Smooth muscle cell (in vitro differentiated cells): ENCODE results near the gene ZNF592. TPM values are rescaled to one million over a fixed set of nuclear protein-coding genes. Genes with fewer than 3 reads are reported as not detected.
"Not testable (repeated sequence)": the region's sequence is repeated elsewhere in the genome, so short reads cannot be mapped to it uniquely, and the experiment has no call there.

Experiments
- DNase-seq: peaks from one replicate; lab custom pipeline; 2025; ENCODE audit not compliant: unreplicated experiment; lab: John Stamatoyannopoulos, UW
- H2AFZ ChIP-seq: fragments of 200-600 bp; sonication (generic); 2 replicates; pipeline ENCODE4 v1.6.0; 2016; ENCODE audit warnings: antibody characterized with exemption, low read depth, mild to moderate bottlenecking
- H3F3A ChIP-seq: fragments of 200-600 bp; sonication (generic); 2 replicates; pipeline ENCODE4 v1.6.0; 2017; ENCODE audit warnings: antibody characterized with exemption, low read depth
- H3K27ac ChIP-seq: fragments of 200-600 bp; sonication (generic); 2 replicates; pipeline ENCODE4 v1.5.1; 2016; ENCODE audit warnings: low read depth, mild to moderate bottlenecking
- H3K27me3 ChIP-seq: fragments of 200-600 bp; sonication (generic); 2 replicates; pipeline ENCODE4 v1.6.1; 2016; ENCODE audit warnings: low read depth, mild to moderate bottlenecking
- H3K36me3 ChIP-seq: fragments of 200-600 bp; sonication (generic); 2 replicates; pipeline ENCODE4 v1.5.1; 2016; ENCODE audit warnings: low read depth
- H3K4me1 ChIP-seq: fragments of 200-600 bp; sonication (generic); 2 replicates; pipeline ENCODE4 v1.5.1; 2016; ENCODE audit warnings: low read depth
- H3K4me2 ChIP-seq: fragments of 200-600 bp; sonication (generic); 2 replicates; pipeline ENCODE4 v1.6.0; 2016; ENCODE audit warnings: mild to moderate bottlenecking
- H3K4me3 ChIP-seq: fragments of 200-600 bp; sonication (generic); 2 replicates; pipeline ENCODE4 v1.5.1; 2016; ENCODE audit warnings: mild to moderate bottlenecking
- H3K79me2 ChIP-seq: fragments of 200-600 bp; sonication (generic); 2 replicates; pipeline ENCODE4 v1.6.0; 2016; ENCODE audit warnings: low read depth, mild to moderate bottlenecking
- H3K9ac ChIP-seq: fragments of 200-600 bp; sonication (generic); 2 replicates; pipeline ENCODE4 v1.6.0; 2016; ENCODE audit warnings: low read depth
- H3K9me3 ChIP-seq: fragments of 200-600 bp; sonication (generic); replicated peaks from 2 replicates; pipeline ENCODE4 v1.5.1; 2016; ENCODE audit warnings: low read depth
- H4K20me1 ChIP-seq: fragments of 200-600 bp; sonication (generic); 2 replicates; pipeline ENCODE4 v1.6.0; 2016; ENCODE audit warnings: low read depth
- WGBS: methylation state at CpG from one replicate; pipeline ENCODE4 v1.1.7; 2016; ENCODE audit warnings: low lambda C conversion rate; 5-methylcytosine and 5-hydroxymethylcytosine counted together
- polyA plus RNA-seq: library from polyadenylated mRNA; unstranded; fragments of >200 nt; fragmentation: Nextera tagmentation; extraction: Ambion mirVana; gene quantifications from 2 replicates; pipeline ENCODE4 v1.2.1, GENCODE V29; 2016
- total RNA-seq: library from RNA; depleted of rRNA; stranded (reverse); fragments of >200 nt; gene quantifications from 2 replicates; pipeline ENCODE4 v1.2.3, GENCODE V29; 2014
- TF ChIP-seq, protein P1 (sequence below): fragments of 200-600 bp; sonication (generic); IDR thresholded peaks from 2 replicates; pipeline ENCODE4 v1.5.1; 2017; ENCODE audit warnings: borderline replicate concordance, mild to moderate bottlenecking, antibody characterized with exemption; ENCODE audit not compliant: insufficient read depth, poor library complexity, severe bottlenecking

Gene ZNF592
- total and polyA plus RNA-seq, 2 experiments from 2014 or later = 10.7 to 10.8 TPM

- H3K4me3 ChIP-seq = no peak overlapping the region
- no peaks in the 10 kb centered on the region for H3K79me2 ChIP-seq
- H3K9ac ChIP-seq = no peak overlapping the region
- no peak overlapping the region for H3K4me2 ChIP-seq
- peaks cover 5% of the 10 kb centered on the region for H3K4me1 ChIP-seq
- WGBS = 66% methylated on average over 6 of the region's 6 CpGs
- H3K36me3 ChIP-seq = no peaks in the 10 kb centered on the region
- TF ChIP-seq, protein P1, sequence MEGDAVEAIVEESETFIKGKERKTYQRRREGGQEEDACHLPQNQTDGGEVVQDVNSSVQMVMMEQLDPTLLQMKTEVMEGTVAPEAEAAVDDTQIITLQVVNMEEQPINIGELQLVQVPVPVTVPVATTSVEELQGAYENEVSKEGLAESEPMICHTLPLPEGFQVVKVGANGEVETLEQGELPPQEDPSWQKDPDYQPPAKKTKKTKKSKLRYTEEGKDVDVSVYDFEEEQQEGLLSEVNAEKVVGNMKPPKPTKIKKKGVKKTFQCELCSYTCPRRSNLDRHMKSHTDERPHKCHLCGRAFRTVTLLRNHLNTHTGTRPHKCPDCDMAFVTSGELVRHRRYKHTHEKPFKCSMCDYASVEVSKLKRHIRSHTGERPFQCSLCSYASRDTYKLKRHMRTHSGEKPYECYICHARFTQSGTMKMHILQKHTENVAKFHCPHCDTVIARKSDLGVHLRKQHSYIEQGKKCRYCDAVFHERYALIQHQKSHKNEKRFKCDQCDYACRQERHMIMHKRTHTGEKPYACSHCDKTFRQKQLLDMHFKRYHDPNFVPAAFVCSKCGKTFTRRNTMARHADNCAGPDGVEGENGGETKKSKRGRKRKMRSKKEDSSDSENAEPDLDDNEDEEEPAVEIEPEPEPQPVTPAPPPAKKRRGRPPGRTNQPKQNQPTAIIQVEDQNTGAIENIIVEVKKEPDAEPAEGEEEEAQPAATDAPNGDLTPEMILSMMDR = no peak
- H2AFZ ChIP-seq = no peak overlapping the region
- peaks cover 14% of the 10 kb centered on the region for H3F3A ChIP-seq
- no peak overlapping the region for H3K27ac ChIP-seq
- no peak for DNase-seq
- no peaks in the 10 kb centered on the region for H3K9me3 ChIP-seq
- H4K20me1 ChIP-seq = no peaks in the 10 kb centered on the region
- H3K27me3 ChIP-seq = no peaks in the 10 kb centered on the region
Observed at GRCh38 chr15:84727429-84727828, 21.0 kb upstream of the ZNF592 start.

DNA sequence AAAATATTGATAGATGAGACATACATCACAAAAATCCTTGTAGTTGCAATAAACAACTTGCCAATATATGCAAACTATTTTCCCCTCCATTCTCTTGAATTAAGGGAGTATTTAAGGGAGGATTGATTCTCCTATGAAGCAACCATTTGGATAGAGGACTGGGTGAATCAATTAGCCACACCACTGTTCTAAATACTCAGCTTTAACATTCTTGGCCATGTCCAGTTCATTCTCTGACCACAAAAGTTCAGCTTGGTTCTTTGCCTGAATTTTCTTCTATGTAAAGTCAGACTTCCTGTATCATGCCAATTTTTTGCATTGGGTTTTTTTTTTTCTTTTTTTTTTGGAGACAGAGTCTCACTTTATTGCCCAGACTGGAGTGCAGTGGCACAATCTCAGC lies 16.6 kb upstream of the ZNF592 start:
- DNase-seq = no peak

GRCh38 chr15:84734794-84735479 lies 13.5 kb upstream of the ZNF592 start:
- Histone ChIP-seq H2AFZ (no peak overlapping the region), H3K36me3 (no peaks in the 10 kb centered on the region)

More for the DNA sequence above, 16.6 kb upstream of the ZNF592 start:
- no peaks in the 10 kb centered on the region for H3K79me2 ChIP-seq
- no peaks in the 10 kb centered on the region for H3K9me3 ChIP-seq
- no peaks in the 10 kb centered on the region for H3K27me3 ChIP-seq
- TF ChIP-seq, protein P1 = no peak
- no peaks in the 10 kb centered on the region for H3K36me3 ChIP-seq
- peaks cover 7% of the 10 kb centered on the region for H3K4me1 ChIP-seq
- H3F3A ChIP-seq = peaks cover 11% of the 10 kb centered on the region
- no peak overlapping the region for H3K4me2 ChIP-seq
- H2AFZ ChIP-seq = no peak overlapping the region
- H4K20me1 ChIP-seq = peaks cover 12% of the 10 kb centered on the region
- no peak overlapping the region for H3K9ac ChIP-seq
- H3K4me3 ChIP-seq = no peak overlapping the region
- H3K27ac ChIP-seq = no peak overlapping the region

GRCh38 chr15:84735480-84736061 lies 12.8 kb upstream of the ZNF592 start:
- H2AFZ ChIP-seq, H3K79me2 ChIP-seq, H3K27me3 ChIP-seq, H3K9me3 ChIP-seq, H3K4me1 ChIP-seq, DNase-seq, H3K36me3 ChIP-seq: not testable (repeated sequence)
- H3K9ac ChIP-seq = peak overlapping the region; percentile 39
- H3K4me3 ChIP-seq = peak overlapping the region; percentile 18
- H4K20me1 ChIP-seq = peaks cover 12% of the 10 kb centered on the region
- H3K4me2 ChIP-seq = peak overlapping the region; percentile 76
- H3F3A ChIP-seq = peaks cover 11% of the 10 kb centered on the region
- WGBS = 11% methylated on average over 9 of the region's 9 CpGs
- peak overlapping the region; percentile 84 for H3K27ac ChIP-seq

More at GRCh38 chr15:84734794-84735479, 13.5 kb upstream of the ZNF592 start:
- no peaks in the 10 kb centered on the region for H3K79me2 ChIP-seq
- H3K9me3 ChIP-seq = no peaks in the 10 kb centered on the region
- H3K9ac ChIP-seq = peak overlapping the region; percentile 39
- H3K27ac ChIP-seq = peak overlapping the region; percentile 84
- H3K4me3 ChIP-seq = peak overlapping the region; percentile 18
- peak overlapping the region; percentile 76 for H3K4me2 ChIP-seq
- no peak for DNase-seq
- H3K27me3 ChIP-seq = no peaks in the 10 kb centered on the region
- peaks cover 12% of the 10 kb centered on the region for H4K20me1 ChIP-seq
- peaks cover 7% of the 10 kb centered on the region for H3K4me1 ChIP-seq
- peaks cover 11% of the 10 kb centered on the region for H3F3A ChIP-seq
- TF ChIP-seq, protein P1 = no peak
- 10% methylated on average over 7 of the region's 7 CpGs for WGBS
